ENCODE measurements around the gene FBXL15.

Gene FBXL15

DNA sequence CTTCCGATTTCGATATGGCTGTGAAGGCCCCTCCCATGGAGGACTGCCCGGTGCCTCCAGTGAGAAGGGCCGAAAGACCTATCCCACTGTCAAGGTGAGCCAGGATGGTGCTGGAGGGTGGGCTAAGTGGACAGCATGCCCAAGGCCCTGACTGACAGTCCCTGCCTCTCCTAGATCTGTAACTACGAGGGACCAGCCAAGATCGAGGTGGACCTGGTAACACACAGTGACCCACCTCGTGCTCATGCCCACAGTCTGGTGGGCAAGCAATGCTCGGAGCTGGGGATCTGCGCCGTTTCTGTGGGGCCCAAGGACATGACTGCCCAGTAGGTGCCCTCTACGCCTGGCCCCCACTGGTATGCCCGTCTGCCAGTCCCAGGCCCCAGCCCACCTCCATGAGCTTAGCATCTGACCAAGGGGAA is 23.9 kb upstream of the FBXL15 start:
- CTCF ChIA-PET = interaction anchor here (1.1 to 1.6 kb wide), 2 partner anchors 165 to 167 kb away, joined by 4 read pairs; no protein-coding TSS in a partner anchor
- TF ChIP-seq TARDBP (IDR thresholded peaks at IDR 0.05) (no peak), ARNT (IDR thresholded peaks at IDR 0.05) (no peak), BHLHE40 (IDR thresholded peaks at IDR 0.05; ENCODE audit: borderline replicate concordance) (no peak), SP1 (IDR thresholded peaks at IDR 0.05) (no peak), HDGF (IDR thresholded peaks at IDR 0.05; ENCODE audit: borderline replicate concordance) (no peak), FOXK2 (IDR thresholded peaks at IDR 0.05) (no peak)
- TF ChIP-seq, protein P1, sequence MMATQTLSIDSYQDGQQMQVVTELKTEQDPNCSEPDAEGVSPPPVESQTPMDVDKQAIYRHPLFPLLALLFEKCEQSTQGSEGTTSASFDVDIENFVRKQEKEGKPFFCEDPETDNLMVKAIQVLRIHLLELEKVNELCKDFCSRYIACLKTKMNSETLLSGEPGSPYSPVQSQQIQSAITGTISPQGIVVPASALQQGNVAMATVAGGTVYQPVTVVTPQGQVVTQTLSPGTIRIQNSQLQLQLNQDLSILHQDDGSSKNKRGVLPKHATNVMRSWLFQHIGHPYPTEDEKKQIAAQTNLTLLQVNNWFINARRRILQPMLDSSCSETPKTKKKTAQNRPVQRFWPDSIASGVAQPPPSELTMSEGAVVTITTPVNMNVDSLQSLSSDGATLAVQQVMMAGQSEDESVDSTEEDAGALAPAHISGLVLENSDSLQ (IDR thresholded peaks at IDR 0.05) = no peak
- POLR2A ChIA-PET = interaction anchor here (0.9 to 3.7 kb wide), 4 partner anchors 13 to 167 kb away, joined by 4 to 17 read pairs (median 6); partner anchors contain the start of gene FBXL15
- no peak for DNase-seq (ENCODE audit: extremely low spot score)

DNA sequence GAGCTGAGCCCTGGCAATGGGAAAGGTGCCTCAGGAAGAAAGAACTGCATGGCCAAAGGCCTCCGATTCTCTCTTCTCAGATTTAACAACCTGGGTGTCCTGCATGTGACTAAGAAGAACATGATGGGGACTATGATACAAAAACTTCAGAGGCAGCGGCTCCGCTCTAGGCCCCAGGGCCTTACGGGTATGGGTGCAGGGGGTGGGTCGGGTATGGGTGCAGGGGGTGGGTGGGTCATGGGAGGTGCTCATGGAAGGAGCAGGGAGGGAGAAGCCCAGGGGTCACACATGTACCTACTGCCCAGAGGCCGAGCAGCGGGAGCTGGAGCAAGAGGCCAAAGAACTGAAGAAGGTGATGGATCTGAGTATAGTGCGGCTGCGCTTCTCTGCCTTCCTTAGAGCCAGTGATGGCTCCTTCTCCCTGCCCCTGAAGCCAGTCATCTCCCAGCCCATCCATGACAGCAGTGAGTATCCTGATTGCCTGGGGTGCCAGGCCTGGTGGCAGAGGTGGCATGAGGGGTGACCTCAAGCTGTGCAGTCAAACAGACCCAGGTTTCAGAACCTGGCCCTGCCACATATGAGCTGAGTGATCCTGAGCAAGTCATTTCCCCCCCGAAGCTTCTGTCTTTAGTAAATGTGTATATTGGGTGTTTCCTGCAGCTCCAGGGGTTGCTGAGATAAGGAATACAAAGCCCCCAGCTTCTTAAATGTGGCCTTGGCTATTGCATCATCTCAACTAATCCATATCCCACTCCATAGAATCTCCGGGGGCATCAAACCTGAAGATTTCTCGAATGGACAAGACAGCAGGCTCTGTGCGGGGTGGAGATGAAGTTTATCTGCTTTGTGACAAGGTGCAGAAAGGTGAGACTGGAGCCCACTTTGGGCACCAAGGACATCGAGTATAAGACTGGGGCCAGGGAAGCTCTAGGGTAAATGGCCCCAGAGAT is 23.1 kb upstream of the FBXL15 start:
- CTCF ChIA-PET = interaction anchor here (0.6 to 4.3 kb wide), 2 partner anchors 13 to 166 kb away, joined by 4 to 18 read pairs; no protein-coding TSS in a partner anchor
- POLR2A ChIA-PET = interaction anchor here (0.9 to 3.7 kb wide), 4 partner anchors 23 to 169 kb away, joined by 3 to 17 read pairs (median 10); partner anchors contain the start of gene FBXL15
- TF ChIP-seq NFRKB (IDR thresholded peaks at IDR 0.05) (no peak), HDGF (IDR thresholded peaks at IDR 0.05; ENCODE audit: borderline replicate concordance) (no peak), ZNF384 (IDR thresholded peaks at IDR 0.05) (no peak), TARDBP (IDR thresholded peaks at IDR 0.05) (no peak)
- DNase-seq (ENCODE audit: extremely low spot score) = no peak

GRCh38 chr10:102398172-102399020 is 22.2 kb upstream of the FBXL15 start:
- POLR2A ChIA-PET = interaction anchor here (1.0 to 3.6 kb wide), 3 partner anchors 22 to 169 kb away, joined by 3 to 17 read pairs (median 4); partner anchors contain the start of gene FBXL15
- CTCF ChIA-PET = interaction anchor here (0.6 to 4.3 kb wide), 8 partner anchors 14 to 260 kb away, joined by 3 to 19 read pairs (median 4); partner anchors contain the start of gene FBXL15

GRCh38 chr10:102399217-102400021 is 21.2 kb upstream of the FBXL15 start:
- peak; percentile 93 for DNase-seq (ENCODE audit: extremely low spot score)
- TF ChIP-seq L3MBTL2 (conservative IDR thresholded peaks at IDR 0.05) = peak; percentile 69
- TF ChIP-seq ARNT (IDR thresholded peaks at IDR 0.05) = peak; percentile 71
- no peak for TF ChIP-seq FOXA1 (IDR thresholded peaks at IDR 0.05)

More at GRCh38 chr10:102398172-102399020, 22.2 kb upstream of the FBXL15 start:
- TF ChIP-seq ZNF384 (IDR thresholded peaks at IDR 0.05) (no peak), FOXM1 (IDR thresholded peaks at IDR 0.05; ENCODE audit: borderline replicate concordance) (no peak), LEF1 (IDR thresholded peaks at IDR 0.05; ENCODE audit: borderline replicate concordance) (no peak), L3MBTL2 (conservative IDR thresholded peaks at IDR 0.05) (no peak), FOXK2 (IDR thresholded peaks at IDR 0.05) (no peak), ELF4 (IDR thresholded peaks at IDR 0.05) (no peak), SUZ12 (IDR thresholded peaks at IDR 0.05) (no peak), CTBP1 (IDR thresholded peaks at IDR 0.05; ENCODE audit: borderline replicate concordance) (no peak), TARDBP (IDR thresholded peaks at IDR 0.05) (no peak), NFRKB (IDR thresholded peaks at IDR 0.05) (no peak), ARNT (IDR thresholded peaks at IDR 0.05) (no peak), HDGF (IDR thresholded peaks at IDR 0.05; ENCODE audit: borderline replicate concordance) (no peak), BHLHE40 (IDR thresholded peaks at IDR 0.05; ENCODE audit: borderline replicate concordance) (no peak), SP1 (IDR thresholded peaks at IDR 0.05) (no peak), FOXA1 (IDR thresholded peaks at IDR 0.05) (no peak)
- TF ChIP-seq, protein P1 (IDR thresholded peaks at IDR 0.05) = no peak
- no peak for DNase-seq (ENCODE audit: extremely low spot score)

DNA sequence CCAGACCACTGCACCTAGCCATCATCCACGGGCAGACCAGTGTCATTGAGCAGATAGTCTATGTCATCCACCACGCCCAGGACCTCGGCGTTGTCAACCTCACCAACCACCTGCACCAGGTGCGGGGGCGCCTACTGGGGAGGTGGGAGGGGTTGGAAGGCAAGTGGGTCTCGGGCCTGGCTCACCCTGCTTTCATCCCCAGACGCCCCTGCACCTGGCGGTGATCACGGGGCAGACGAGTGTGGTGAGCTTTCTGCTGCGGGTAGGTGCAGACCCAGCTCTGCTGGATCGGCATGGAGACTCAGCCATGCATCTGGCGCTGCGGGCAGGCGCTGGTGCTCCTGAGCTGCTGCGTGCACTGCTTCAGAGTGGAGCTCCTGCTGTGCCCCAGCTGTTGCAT is 20.6 kb upstream of the FBXL15 start:
- TF ChIP-seq L3MBTL2 (conservative IDR thresholded peaks at IDR 0.05) (0 out of 2 replicates have a peak, but pooled peaks have one; percentile 4), FOXA1 (IDR thresholded peaks at IDR 0.05) (no peak)
- ChIA-PET POLR2A (interaction anchor here (0.6 to 3.6 kb wide), 8 partner anchors 10 to 170 kb away, joined by 3 to 17 read pairs (median 3); partner anchors contain the start of genes CUEDC2 and FBXL15), CTCF (interaction anchor here (0.9 to 4.3 kb wide), 13 partner anchors 9 to 212 kb away, joined by 3 to 19 read pairs (median 4); partner anchors contain the start of genes CUEDC2 and FBXL15)
- DNase-seq (ENCODE audit: extremely low spot score) = no peak

More at GRCh38 chr10:102399217-102400021, 21.2 kb upstream of the FBXL15 start:
- CTCF ChIA-PET = interaction anchor here (0.9 to 4.3 kb wide), 16 partner anchors 10 to 261 kb away, joined by 3 to 19 read pairs (median 4); partner anchors contain the start of genes CUEDC2 and FBXL15
- POLR2A ChIA-PET = interaction anchor here (0.6 to 3.6 kb wide), 9 partner anchors 10 to 170 kb away, joined by 3 to 17 read pairs (median 3); partner anchors contain the start of genes CUEDC2 and FBXL15
